HCT116 (cell line): ENCODE measurements around the gene ESF1. TPM values are rescaled to one million over a fixed set of nuclear protein-coding genes. Genes with fewer than 3 reads are reported as not detected.

Experiments
- ATAC-seq: fragments of 200-7000 bp; cut with Tn5 transposase; 2 replicates; pipeline ENCODE4 v1.9.1; 2020; ENCODE audit warnings: mild to moderate bottlenecking, moderate library complexity
- BruUV-seq: library from RNA; stranded (reverse); fragments of 400-500 nt; replicated peaks from 2 replicates; lab custom pipeline; 2021; lab: Mats Ljungman, UMichigan
- CTCF ChIA-PET: fragments of 300-600 bp; sonication (Branson Sonifier 250); formaldehyde crosslinking; loops from one replicate; lab custom pipeline; 2021; ENCODE audit warnings: antibody characterized with exemption; lab: Charles Lee
- POLR2A ChIA-PET: fragments of 300-600, 350-600 bp; sonication (Branson Sonifier 250); formaldehyde crosslinking; loops from one replicate; lab custom pipeline; 2021; ENCODE audit warnings: antibody characterized with exemption; lab: Charles Lee
- RAD21 ChIA-PET, 2 experiments: fragments of 300-600 bp; sonication (Branson Sonifier 250); formaldehyde crosslinking; loops; one replicate each; lab custom pipeline; 2023; ENCODE audit warnings: low total read pairs in 2 of 2; ENCODE audit not compliant: uncharacterized antibody in 2 of 2, unreplicated experiment in 2 of 2, low non-redundant PET in 1 of 2; lab: Charles Lee
- DNase-seq: peaks from one replicate; pipeline ENCODE4 v3.0.0-alpha.2; 2010; ENCODE audit warnings: low read depth, low spot score
- H2AFZ ChIP-seq: fragments of 200-600 bp; shearing (Covaris generic), sonication (generic); 2 replicates; pipeline ENCODE4 v1.6.1; 2017; ENCODE audit warnings: low read depth, mixed run types, mixed read lengths, antibody characterized with exemption, low read length; ENCODE audit not compliant: poor library complexity, severe bottlenecking
- H3K27ac ChIP-seq: 2 replicates; pipeline ENCODE4 v1.5.1; 2012; ENCODE audit warnings: low read depth, low read length
- H3K27me3 ChIP-seq: fragments of 200-600 bp; sonication (generic); 2 replicates; pipeline ENCODE4 v1.6.1; 2016; ENCODE audit warnings: mixed run types, low read length, mixed read lengths; ENCODE audit not compliant: insufficient read depth
- H3K36me3 ChIP-seq, 2 experiments: fragments of 200-500 bp in 1 of 2; fragments of 200-600 bp in 1 of 2; sonication (Bioruptor generic) in 1 of 2; sonication (generic) in 1 of 2; 2 replicates each; pipeline versions ENCODE4 v1.5.1 to v1.6.1; 2014 to 2016; ENCODE audit warnings: low read length in 2 of 2, inconsistent platforms in 1 of 2, mixed read lengths in 1 of 2, mixed run types in 1 of 2; ENCODE audit not compliant: insufficient read depth in 2 of 2, control insufficient read depth in 1 of 2
- H3K4me1 ChIP-seq, 2 experiments: fragments of 200-600 bp in 1 of 2; sonication (generic) in 1 of 2; 2 replicates each; pipeline versions ENCODE4 v1.5.1 to v1.6.1; 2012 to 2017; ENCODE audit warnings: low read length in 2 of 2, inconsistent platforms in 1 of 2, mild to moderate bottlenecking in 1 of 2, mixed read lengths in 1 of 2, mixed run types in 1 of 2, moderate library complexity in 1 of 2; ENCODE audit not compliant: insufficient read depth in 2 of 2, control insufficient read depth in 1 of 2
- H3K4me2 ChIP-seq: fragments of 200-600 bp; sonication (generic); 2 replicates; pipeline ENCODE4 v1.6.1; 2017; ENCODE audit warnings: mixed run types, low read length, mixed read lengths
- H3K4me3 ChIP-seq, 2 experiments: fragments of 200-600 bp in 1 of 2; sonication (generic) in 1 of 2; replicated peaks in 1 of 2; 2 replicates each; pipeline ENCODE4 v1.5.1; 2011 to 2016; ENCODE audit warnings: low read length in 2 of 2, control low read depth in 1 of 2, low read depth in 1 of 2, mild to moderate bottlenecking in 1 of 2, mixed read lengths in 1 of 2, mixed run types in 1 of 2
- H3K79me2 ChIP-seq: fragments of 200-600 bp; sonication (generic); 2 replicates; pipeline ENCODE4 v1.6.1; 2017; ENCODE audit warnings: mild to moderate bottlenecking, mixed run types, low read length, moderate library complexity, mixed read lengths; ENCODE audit not compliant: insufficient read depth
- H3K9ac ChIP-seq: fragments of 200-600 bp; sonication (generic); 2 replicates; pipeline ENCODE4 v1.6.1; 2016; ENCODE audit warnings: low read length, mixed read lengths
- H3K9me2 ChIP-seq: fragments of 200-600 bp; sonication (generic), shearing (Covaris generic); 2 replicates; pipeline ENCODE4 v1.6.1; 2017; ENCODE audit warnings: mixed run types, mild to moderate bottlenecking, moderate library complexity; ENCODE audit not compliant: insufficient read depth
- H3K9me3 ChIP-seq, 2 experiments: fragments of 200-500 bp in 1 of 2; fragments of 200-600 bp in 1 of 2; sonication (Bioruptor generic) in 1 of 2; sonication (generic) in 1 of 2; 2 replicates each; pipeline ENCODE4 v1.6.1; 2014 to 2017; ENCODE audit warnings: low read length in 2 of 2, mixed read lengths in 2 of 2, inconsistent platforms in 1 of 2, low read depth in 1 of 2, mild to moderate bottlenecking in 1 of 2, mixed run types in 1 of 2, moderate library complexity in 1 of 2; ENCODE audit not compliant: control insufficient read depth in 1 of 2, insufficient read depth in 1 of 2
- H4K20me1 ChIP-seq: fragments of 200-600 bp; sonication (generic), shearing (Covaris generic); 2 replicates; pipeline ENCODE4 v1.6.1; 2017; ENCODE audit warnings: mixed run types, mild to moderate bottlenecking, moderate library complexity; ENCODE audit not compliant: insufficient read depth
- ATF3 ChIP-seq: IDR thresholded peaks from 2 replicates; pipeline ENCODE4 v1.6.1; 2012
- CBX3 ChIP-seq: IDR thresholded peaks from 2 replicates; pipeline ENCODE4 v1.6.1; 2012; ENCODE audit warnings: low read depth
- CEBPB ChIP-seq: IDR thresholded peaks from 2 replicates; pipeline ENCODE4 v1.6.1; 2012; ENCODE audit warnings: low read depth
- ELF1 ChIP-seq: IDR thresholded peaks from 2 replicates; pipeline ENCODE4 v1.6.1; 2012; ENCODE audit warnings: low read depth, borderline replicate concordance
- EZH2 ChIP-seq: fragments of 200-600 bp; sonication (generic); IDR thresholded peaks from 2 replicates; pipeline ENCODE4 v1.6.1; 2017; ENCODE audit warnings: antibody characterized with exemption, mixed run types
- EZH2phosphoT487 ChIP-seq: fragments of 200-600 bp; IDR thresholded peaks from 2 replicates; pipeline ENCODE4 v1.6.1; 2018; ENCODE audit warnings: antibody characterized with exemption, borderline replicate concordance
- FOSL1 ChIP-seq: IDR thresholded peaks from 2 replicates; pipeline ENCODE4 v1.6.1; 2012; ENCODE audit warnings: low read depth
- JUND ChIP-seq: IDR thresholded peaks from 2 replicates; pipeline ENCODE4 v1.6.1; 2012
- MAX ChIP-seq: IDR thresholded peaks from 2 replicates; pipeline ENCODE4 v1.6.1; 2012
- POLR2AphosphoS5 ChIP-seq: IDR thresholded peaks from 2 replicates; pipeline ENCODE4 v1.6.1; 2011; ENCODE audit warnings: mild to moderate bottlenecking, low read depth, low read length, moderate library complexity
- SP1 ChIP-seq: IDR thresholded peaks from 2 replicates; pipeline ENCODE4 v1.6.1; 2012; ENCODE audit warnings: low read depth
- SRF ChIP-seq: IDR thresholded peaks from 2 replicates; pipeline ENCODE4 v1.6.1; 2012; ENCODE audit warnings: low read depth
- TCF7L2 ChIP-seq: IDR thresholded peaks from 2 replicates; pipeline ENCODE4 v1.7.0; 2011; ENCODE audit warnings: borderline replicate concordance, inconsistent platforms; ENCODE audit not compliant: insufficient read depth, insufficient read length; ENCODE audit errors: extremely low read depth
- YY1 ChIP-seq: IDR thresholded peaks from 2 replicates; pipeline ENCODE4 v1.6.1; 2011; ENCODE audit warnings: low read length, low read depth, moderate library complexity, mild to moderate bottlenecking; ENCODE audit not compliant: insufficient replicate concordance; ENCODE audit errors: extremely low read depth
- ZBTB33 ChIP-seq: IDR thresholded peaks from 2 replicates; pipeline ENCODE4 v1.6.1; 2011; ENCODE audit warnings: mild to moderate bottlenecking, low read length, moderate library complexity; ENCODE audit not compliant: insufficient replicate concordance; ENCODE audit errors: extremely low read depth
- ZFX ChIP-seq: fragments of 450-650 bp; IDR thresholded peaks from 2 replicates; pipeline ENCODE4 v1.6.1; 2017
- ZNF274 ChIP-seq: fragments of 200-500 bp; sonication (Bioruptor generic); IDR thresholded peaks from 2 replicates; pipeline ENCODE4 v1.6.1; 2014; ENCODE audit warnings: mild to moderate bottlenecking, low read depth, low read length, inconsistent platforms
- intact Hi-C: fragments of 100-400 bp; cut with micrococcal nuclease; formaldehyde crosslinking; loops from 2 replicates; pipeline ENCODE4 v1.10.0; 2022
- total RNA-seq: library from RNA; stranded (reverse); gene quantifications from one replicate; pipeline ENCODE4 v1.2.1, GENCODE V29; 2021; ENCODE audit not compliant: unreplicated experiment

The ESF1 gene
- total RNA-seq, 1 experiment from 2014 or later: 25.4 TPM

GRCh38 chr20:13681248-13682125 is 103.2 kb downstream of the ESF1 start:
- ATAC-seq: peak; percentile 59
- H3K9ac ChIP-seq: no peak overlapping the region
- DNase-seq: no peak
- BruUV-seq: no TSS peak
- POLR2A ChIA-PET: no interaction called here
- no peaks in the 10 kb centered on the region for H4K20me1 ChIP-seq
- peak overlapping the region; percentile 74 for H2AFZ ChIP-seq
- CTCF ChIA-PET: no interaction called here
- H3K27me3 ChIP-seq: no peaks in the 10 kb centered on the region
- H3K79me2 ChIP-seq: no peaks in the 10 kb centered on the region
- no peaks in the 10 kb centered on the region for H3K9me3 ChIP-seq
- no peaks in the 10 kb centered on the region for H3K9me2 ChIP-seq
- RAD21 ChIA-PET: no interaction called here
- no peaks in the 10 kb centered on the region for H3K36me3 ChIP-seq
- no peak overlapping the region for H3K4me3 ChIP-seq
- intact Hi-C loops: no loop called here
- peak overlapping the region; percentile 34 for H3K4me2 ChIP-seq
- H3K27ac ChIP-seq: no peak overlapping the region
- TF ChIP-seq ELF1 (no peak), POLR2AphosphoS5 (no peak), SRF (no peak), EZH2phosphoT487 (no peak), CEBPB (no peak), ZNF274 (no peak)
- peaks cover 6 to 8% of the 10 kb centered on the region in 2 experiments for H3K4me1 ChIP-seq

- Histone ChIP-seq H3K9me3 (no peaks in the 10 kb centered on the region), H3K27ac (no peak overlapping the region), H2AFZ (no peak overlapping the region), H3K36me3 (no peaks in the 10 kb centered on the region), H3K4me1 (peaks cover 6 to 8% of the 10 kb centered on the region in 2 experiments), H3K79me2 (no peaks in the 10 kb centered on the region), H3K4me2 (no peak overlapping the region), H4K20me1 (no peaks in the 10 kb centered on the region), H3K9me2 (no peaks in the 10 kb centered on the region), H3K27me3 (no peaks in the 10 kb centered on the region), H3K4me3 (no peak overlapping the region), H3K9ac (no peak overlapping the region)
- CTCF ChIA-PET: interaction anchor here (1.2 kb wide), 1 partner anchor 13 kb away, joined by 3 read pairs; no protein-coding TSS in a partner anchor
- POLR2A ChIA-PET: no interaction called here
- RAD21 ChIA-PET: no interaction called here
- intact Hi-C loops: no loop called here
- no TSS peak for BruUV-seq
- TF ChIP-seq JUND (no peak), ELF1 (no peak), YY1 (no peak), SRF (no peak), CBX3 (no peak), ZBTB33 (no peak), MAX (no peak), EZH2 (no peak), ZNF274 (no peak), ZFX (no peak), ATF3 (no peak), FOSL1 (no peak), CEBPB (no peak), TCF7L2 (no peak), SP1 (no peak)
- no peak for ATAC-seq
- DNase-seq: no peak
Measured at GRCh38 chr20:13678944-13679343, 105.8 kb downstream of the ESF1 start.
